ENCODE data around the gene DMWD.

- TF ChIP-seq CTCF (IDR thresholded peaks at IDR 0.05) (no peak), POLR2A (IDR thresholded peaks at IDR 0.05) (no peak)
These were observed 28.9 kb downstream of the DMWD start for GRCh38 chr19:45763691-45764294.
